CD4-positive, alpha-beta T cell (primary cell): ENCODE results near the gene SLC22A31. TPM values are rescaled to one million over a fixed set of nuclear protein-coding genes. Genes with fewer than 3 reads are reported as not detected.

ENCODE experiments used
- ATAC-seq: fragments of 200-7000 bp; cut with Tn5 transposase; one replicate; pipeline ENCODE4 v1.10.0; 2022; ENCODE audit warnings: mild to moderate bottlenecking; ENCODE audit not compliant: poor library complexity
- CTCF ChIA-PET: fragments of 350-600 bp; sonication (Branson Sonifier 250); formaldehyde crosslinking; loops from one replicate; lab custom pipeline; 2021; ENCODE audit warnings: antibody characterized with exemption, inconsistent platforms; lab: Charles Lee
- POLR2A ChIA-PET: fragments of 350-600 bp; sonication (Branson Sonifier 250); formaldehyde crosslinking; loops from one replicate; lab custom pipeline; 2021; ENCODE audit warnings: antibody characterized with exemption, inconsistent platforms; lab: Charles Lee
- DNase-seq, 14 experiments: peaks; one replicate each; pipeline ENCODE4 v3.0.0-alpha.2; 2013 to 2020; ENCODE audit warnings: mixed read lengths in 2 of 14
- H3K27ac ChIP-seq, 2 donors: one replicate each; pipeline versions ENCODE4 v1.5.1 to v1.7.0; 2013; ENCODE audit warnings: low read length in 2 of 2, low read depth in 1 of 2, mild to moderate bottlenecking in 1 of 2
- H3K27me3 ChIP-seq, 2 experiments: 1 replicate in 1 of 2; 2 replicates in 1 of 2; pipeline versions ENCODE4 v1.6.1 to v1.7.0; 2013; ENCODE audit warnings: low read length in 2 of 2, control low read depth in 1 of 2, mild to moderate bottlenecking in 1 of 2, moderate library complexity in 1 of 2; ENCODE audit not compliant: insufficient read depth in 2 of 2, control insufficient read depth in 1 of 2
- H3K36me3 ChIP-seq: one replicate; pipeline ENCODE4 v1.6.1; 2013; ENCODE audit warnings: low read length, control low read depth; ENCODE audit not compliant: insufficient read depth
- H3K4me1 ChIP-seq: one replicate; pipeline ENCODE4 v1.6.1; 2013; ENCODE audit warnings: low read length, control low read depth; ENCODE audit not compliant: insufficient read depth
- H3K4me3 ChIP-seq: one replicate; pipeline ENCODE4 v1.5.1; 2013; ENCODE audit warnings: mild to moderate bottlenecking, low read length, moderate library complexity
- H3K9me3 ChIP-seq, 2 experiments: 1 replicate in 1 of 2; 2 replicates in 1 of 2; pipeline versions ENCODE4 v1.6.1 to v1.7.0; 2013; ENCODE audit warnings: low read length in 2 of 2, mild to moderate bottlenecking in 2 of 2, control low read depth in 1 of 2, moderate library complexity in 1 of 2; ENCODE audit not compliant: control insufficient read depth in 1 of 2, insufficient read depth in 1 of 2
- H3K27ac Mint-ChIP-seq: one replicate; pipeline ENCODE4 v1.8.0; 2020; ENCODE audit warnings: mixed read lengths
- H3K27me3 Mint-ChIP-seq: one replicate; pipeline ENCODE4 v1.8.0; 2021; ENCODE audit warnings: mixed read lengths
- H3K36me3 Mint-ChIP-seq: one replicate; pipeline ENCODE4 v1.8.0; 2021; ENCODE audit warnings: low read depth, mixed read lengths
- H3K4me1 Mint-ChIP-seq: one replicate; pipeline ENCODE4 v1.8.0; 2021; ENCODE audit warnings: low read depth, mixed read lengths
- H3K4me3 Mint-ChIP-seq: one replicate; pipeline ENCODE4 v1.8.0; 2020; ENCODE audit warnings: mild to moderate bottlenecking, mixed read lengths
- H3K9me3 Mint-ChIP-seq: one replicate; pipeline ENCODE4 v1.8.0; 2020; ENCODE audit warnings: mixed read lengths
- intact Hi-C, 2 experiments: fragments of 100-400 bp; cut with DNase I in 1 of 2; cut with micrococcal nuclease in 1 of 2; formaldehyde crosslinking; loops; one replicate each; pipeline versions ENCODE4 v1.15.1 to v1.9.0; 2023 to 2025; cut with DNase I, micrococcal nuclease
- total RNA-seq, 174 experiments: library from RNA in 2 of 174; stranded (reverse) in 2 of 174; gene quantifications; one replicate each; pipeline ENCODE4 v1.2.3 and lab custom pipeline; 2021 to 2026
- TF ChIP-seq, protein P1 (sequence below): fragments of 200-600 bp; IDR thresholded peaks from one replicate; pipeline ENCODE4 v1.8.0; 2022; ENCODE audit warnings: antibody characterized with exemption, mild to moderate bottlenecking

The SLC22A31 gene
- total RNA-seq, 2 experiments from 2014 or later, result 2.1 to 2.9 TPM

DNA sequence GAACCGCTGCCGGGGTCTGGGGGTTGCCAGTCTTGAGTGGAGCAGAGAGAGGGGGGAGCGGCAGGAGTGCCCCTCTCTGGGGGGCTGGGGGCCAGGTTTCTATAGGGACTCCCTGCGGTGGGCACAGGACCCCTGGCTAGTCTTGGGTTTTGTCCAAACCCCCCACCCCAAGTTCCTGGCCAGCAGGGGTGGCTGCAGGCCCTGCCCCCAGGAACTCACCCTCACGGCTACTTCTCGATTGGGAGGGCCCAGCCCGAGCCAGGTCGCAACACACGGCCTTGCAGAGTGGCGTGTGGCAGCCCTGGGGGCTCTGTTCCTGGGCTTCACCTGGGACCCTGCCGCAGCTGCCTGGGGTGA lies 28.2 kb downstream of the SLC22A31 start:
- no peaks in the 10 kb centered on the region for H3K9me3 Mint-ChIP-seq
- no peak overlapping the region for H3K4me3 Mint-ChIP-seq
- POLR2A ChIA-PET, result no interaction called here
- intact Hi-C loops, result no loop called here
- H3K4me1 ChIP-seq, result peaks cover 26% of the 10 kb centered on the region
- peaks cover 8% of the 10 kb centered on the region for H3K4me1 Mint-ChIP-seq
- H3K9me3 ChIP-seq, result peaks cover 0 to 5% of the 10 kb centered on the region in 2 experiments
- H3K27me3 ChIP-seq, result no peaks in the 10 kb centered on the region
- TF ChIP-seq, protein P1, sequence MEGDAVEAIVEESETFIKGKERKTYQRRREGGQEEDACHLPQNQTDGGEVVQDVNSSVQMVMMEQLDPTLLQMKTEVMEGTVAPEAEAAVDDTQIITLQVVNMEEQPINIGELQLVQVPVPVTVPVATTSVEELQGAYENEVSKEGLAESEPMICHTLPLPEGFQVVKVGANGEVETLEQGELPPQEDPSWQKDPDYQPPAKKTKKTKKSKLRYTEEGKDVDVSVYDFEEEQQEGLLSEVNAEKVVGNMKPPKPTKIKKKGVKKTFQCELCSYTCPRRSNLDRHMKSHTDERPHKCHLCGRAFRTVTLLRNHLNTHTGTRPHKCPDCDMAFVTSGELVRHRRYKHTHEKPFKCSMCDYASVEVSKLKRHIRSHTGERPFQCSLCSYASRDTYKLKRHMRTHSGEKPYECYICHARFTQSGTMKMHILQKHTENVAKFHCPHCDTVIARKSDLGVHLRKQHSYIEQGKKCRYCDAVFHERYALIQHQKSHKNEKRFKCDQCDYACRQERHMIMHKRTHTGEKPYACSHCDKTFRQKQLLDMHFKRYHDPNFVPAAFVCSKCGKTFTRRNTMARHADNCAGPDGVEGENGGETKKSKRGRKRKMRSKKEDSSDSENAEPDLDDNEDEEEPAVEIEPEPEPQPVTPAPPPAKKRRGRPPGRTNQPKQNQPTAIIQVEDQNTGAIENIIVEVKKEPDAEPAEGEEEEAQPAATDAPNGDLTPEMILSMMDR, result no peak
- H3K36me3 ChIP-seq, result no peaks in the 10 kb centered on the region
- no peak overlapping the region for H3K27ac Mint-ChIP-seq
- DNase-seq, result peak in 1 of 14 experiments; percentile 54
- H3K27me3 Mint-ChIP-seq, result peaks cover 4% of the 10 kb centered on the region
- no peak overlapping the region for H3K4me3 ChIP-seq
- CTCF ChIA-PET, result no interaction called here
- ATAC-seq, result no peak
- H3K36me3 Mint-ChIP-seq, result no peaks in the 10 kb centered on the region
- no peak overlapping the region for H3K27ac ChIP-seq

DNA sequence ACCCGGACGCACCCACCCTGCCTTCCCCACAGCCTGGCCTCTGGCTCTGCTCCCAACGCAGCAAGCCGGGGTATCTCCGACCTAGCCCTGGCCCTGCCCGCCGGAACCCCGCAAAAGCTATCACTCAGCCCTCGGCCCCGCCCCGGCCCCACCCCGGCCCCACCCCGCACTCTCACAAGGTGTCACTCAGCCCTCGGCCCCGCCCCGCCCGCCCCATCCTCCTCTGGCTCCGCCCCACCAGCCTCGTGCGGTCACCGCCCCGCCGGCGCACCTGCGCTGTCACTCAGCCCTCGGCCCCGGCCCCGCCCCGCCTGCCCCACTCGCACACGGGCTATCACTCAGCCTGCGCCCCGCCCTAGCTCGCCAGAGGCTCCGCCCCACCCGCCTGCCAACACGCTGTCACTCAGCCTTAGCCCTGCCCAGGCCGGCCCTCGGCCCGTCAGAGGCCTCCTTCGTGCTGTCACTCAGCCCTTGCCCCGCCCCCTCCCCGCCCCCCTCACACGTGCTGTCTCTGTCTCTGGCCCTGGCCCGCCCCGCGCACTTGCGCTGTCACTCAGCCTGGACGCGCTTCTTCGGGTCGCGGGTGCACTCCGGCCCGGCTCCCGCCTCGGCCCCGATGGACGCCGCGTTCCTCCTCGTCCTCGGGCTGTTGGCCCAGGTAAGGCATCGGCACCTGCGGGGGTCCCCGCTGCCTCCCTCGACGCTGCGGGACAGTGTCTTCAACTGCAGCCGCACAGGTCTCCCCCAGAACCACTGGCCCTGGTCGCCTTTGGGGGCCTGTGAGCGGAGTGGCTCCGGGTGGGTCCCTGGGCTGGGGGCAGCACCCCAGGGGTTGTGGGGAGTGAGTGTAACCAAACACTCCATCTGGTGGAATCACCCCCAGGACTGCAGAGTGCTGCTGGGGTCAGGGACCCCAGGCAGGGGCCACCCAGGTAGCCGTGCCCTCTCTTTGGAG lies 28.8 kb downstream of the SLC22A31 start, which contains the start of gene CDH15:
CDH15 (plus strand) TSS at position 533 of the 955 bp plus-strand sequence; CDS start at position 617, 84 bp downstream.
- DNase-seq (peak; percentile 92 to 99 (median 95)), ATAC-seq (peak; percentile 96)
- TF ChIP-seq, protein P1, result no peak
- POLR2A ChIA-PET, result interaction anchor here (0.8 to 1.6 kb wide), 5 partner anchors 21 to 314 kb away, joined by 3 to 10 read pairs (median 4); partner anchors contain the start of genes ACSF3, GALNS, TRAPPC2L and ZNF778
- peaks cover 30% of the 10 kb centered on the region for H3K4me1 ChIP-seq
- H3K4me1 Mint-ChIP-seq, result peaks cover 8% of the 10 kb centered on the region
- H3K9me3 ChIP-seq, result peaks cover 0 to 5% of the 10 kb centered on the region in 2 experiments
- H3K4me3 ChIP-seq, result peak within 1 kb of the TSS; percentile 53
- H3K36me3 Mint-ChIP-seq, result no peaks in the 10 kb centered on the region
- CTCF ChIA-PET, result interaction anchor here (0.5 to 1.0 kb wide), 2 partner anchors 45 to 277 kb away, joined by 3 to 5 read pairs; no protein-coding TSS in a partner anchor
- H3K27ac ChIP-seq, result no peak within 1 kb of the TSS
- no peaks in the 10 kb centered on the region for H3K27me3 ChIP-seq
- no peaks in the 10 kb centered on the region for H3K36me3 ChIP-seq
- no peaks in the 10 kb centered on the region for H3K9me3 Mint-ChIP-seq
- H3K4me3 Mint-ChIP-seq, result peak within 1 kb of the TSS; percentile 79
- H3K27ac Mint-ChIP-seq, result no peak within 1 kb of the TSS
- H3K27me3 Mint-ChIP-seq, result peaks cover 4% of the 10 kb centered on the region
- intact Hi-C loops, result loop anchor here in 1 of 2 experiments (1.0 to 2.0 kb wide), 2 partner anchors 21 to 45 kb away; partner anchors contain the start of gene ZNF778

GRCh38 chr16:89170346-89171215 lies 29.8 kb downstream of the SLC22A31 start:
- H3K4me3 Mint-ChIP-seq, result peak overlapping the region; percentile 79
- ATAC-seq, result peak; percentile 4
- peak in 4 of 14 experiments; percentile 9 to 65 (median 32) for DNase-seq

More at GRCh38 chr16:89170346-89171215, 29.8 kb downstream of the SLC22A31 start:
- POLR2A ChIA-PET, result interaction anchor here (0.8 to 1.6 kb wide), 5 partner anchors 22 to 313 kb away, joined by 3 to 10 read pairs (median 4); partner anchors contain the start of genes ACSF3, GALNS, TRAPPC2L and ZNF778
- Histone ChIP-seq H3K9me3 (peaks cover 0 to 5% of the 10 kb centered on the region in 2 experiments), H3K27me3 (no peaks in the 10 kb centered on the region), H3K36me3 (no peaks in the 10 kb centered on the region), H3K27ac (no peak overlapping the region), H3K4me1 (peaks cover 30% of the 10 kb centered on the region), H3K4me3 (peak overlapping the region; percentile 53)
- no peaks in the 10 kb centered on the region for H3K36me3 Mint-ChIP-seq
- H3K27me3 Mint-ChIP-seq, result peaks cover 4% of the 10 kb centered on the region
- no peak overlapping the region for H3K27ac Mint-ChIP-seq
- CTCF ChIA-PET, result interaction anchor here (0.5 to 1.0 kb wide), 2 partner anchors 46 to 278 kb away, joined by 3 to 5 read pairs; no protein-coding TSS in a partner anchor
- peaks cover 8% of the 10 kb centered on the region for H3K4me1 Mint-ChIP-seq
- intact Hi-C loops, result loop anchor here in 1 of 2 experiments (1.0 to 2.0 kb wide), 2 partner anchors 22 to 46 kb away; partner anchors contain the start of gene ZNF778
- TF ChIP-seq, protein P1, result no peak
- no peaks in the 10 kb centered on the region for H3K9me3 Mint-ChIP-seq
